Right lung (tissue), 5 donors: Measurements from ENCODE around the gene ATP4A. TPM values are rescaled to one million over a fixed set of nuclear protein-coding genes. Genes with fewer than 3 reads are reported as not detected.

ENCODE experiments used
- DNase-seq, 2 donors: peaks; one replicate each; pipeline ENCODE4 v3.0.0-alpha.2; 2013
- polyA plus RNA-seq, 5 donors: library from polyadenylated mRNA; unstranded; fragments of 120-200 nt; gene quantifications; one replicate each; pipeline versions ENCODE4 v1.2.1 to v1.2.3, GENCODE V29; 2013; ENCODE audit warnings: inconsistent platforms in 1 of 5, low replicate concordance in 1 of 5; ENCODE audit not compliant: insufficient read length in 5 of 5, insufficient read depth in 1 of 5

Gene ATP4A
- polyA plus RNA-seq, 5 donors: not detected

DNA sequence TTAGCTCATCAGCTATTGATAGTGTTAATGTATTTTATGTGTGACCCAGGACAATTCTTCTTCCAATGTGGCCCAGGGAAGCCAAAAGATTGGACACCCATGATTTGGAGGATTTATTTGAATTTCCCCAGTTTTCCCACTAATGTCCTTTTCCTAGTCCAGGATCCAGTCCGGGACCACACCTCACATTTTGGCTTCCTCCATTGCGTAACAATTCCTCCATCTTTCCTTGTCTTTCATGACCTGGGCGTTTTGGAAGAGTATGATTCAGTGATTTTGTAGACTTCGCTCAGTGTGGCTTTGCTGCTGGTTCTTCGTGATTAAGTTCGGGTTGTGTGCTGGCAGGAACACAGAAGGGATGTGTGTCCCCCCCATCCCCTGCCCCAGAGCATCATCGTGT, 3.3 kb upstream of the ATP4A start:
- DNase-seq: no peak

GRCh38 chr19:35565016-35565856, 1.8 kb upstream of the ATP4A start:
- DNase-seq: no peak

GRCh38 chr19:35562776-35563175, 682 bp downstream of the ATP4A start:
- no peak for DNase-seq

DNA sequence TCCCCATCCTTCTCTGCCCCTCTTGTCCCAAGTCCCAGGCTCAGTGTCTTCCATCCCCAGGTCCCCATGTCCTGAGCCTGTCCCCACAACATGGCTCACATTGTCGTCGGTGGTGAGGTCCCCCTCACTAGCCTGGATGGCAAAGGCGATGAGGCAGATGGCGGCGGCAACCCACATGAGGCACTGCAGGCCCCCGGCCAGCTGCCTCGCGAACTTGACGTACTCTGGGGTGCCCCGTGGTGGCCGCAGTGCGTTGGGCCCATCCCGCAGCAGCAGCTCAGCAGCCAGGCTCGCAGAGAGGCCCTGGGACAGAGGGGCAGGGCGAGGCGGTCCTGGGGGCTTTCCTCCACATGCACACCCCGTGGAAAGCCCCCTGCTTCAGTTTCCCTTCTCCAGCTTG, 1.1 kb downstream of the ATP4A start:
- no peak for DNase-seq

DNA sequence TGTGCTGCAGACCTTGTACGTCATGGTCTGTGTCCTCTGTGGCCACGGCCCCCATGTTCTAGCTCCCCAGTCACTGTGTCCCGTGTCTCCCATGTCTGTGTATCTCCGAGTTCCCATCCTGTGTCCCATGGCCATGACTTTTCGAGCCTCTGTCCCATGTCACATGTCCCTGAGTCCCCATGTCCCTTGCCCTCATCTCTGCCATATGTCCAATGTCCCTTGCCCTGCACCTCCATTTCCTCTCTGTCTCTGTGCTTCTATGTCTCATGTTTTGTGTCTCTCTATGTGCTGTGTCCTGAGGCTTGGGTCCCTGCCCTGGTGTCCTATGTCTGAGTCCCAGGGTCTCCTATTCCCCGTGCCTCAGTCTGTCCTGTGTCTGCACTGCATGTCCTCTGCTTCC, 2.0 kb downstream of the ATP4A start:
- DNase-seq: no peak

DNA sequence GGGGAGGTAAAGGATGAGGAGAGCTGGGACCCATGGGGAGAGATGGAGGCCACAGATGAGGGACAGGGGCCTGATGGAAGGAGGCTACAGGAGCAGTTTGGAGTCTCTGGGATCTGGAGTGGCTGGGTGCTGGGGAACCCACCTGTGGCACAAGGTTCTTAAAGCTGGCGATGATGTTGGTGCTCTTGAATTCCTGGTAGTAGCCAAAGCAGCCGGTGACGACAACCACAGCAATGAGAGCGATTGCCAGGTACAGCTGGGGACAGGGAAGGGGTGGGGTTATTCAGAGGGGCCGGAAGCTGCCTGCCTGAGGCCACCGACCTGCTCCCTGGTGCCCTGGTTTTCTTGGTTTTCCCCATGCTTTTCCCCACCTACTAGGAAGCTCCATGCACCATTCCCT, 2.8 kb downstream of the ATP4A start:
- DNase-seq: no peak

- DNase-seq: no peak
Measured at GRCh38 chr19:35560271-35560670, 3.2 kb downstream of the ATP4A start.

- DNase-seq: no peak
Measured at GRCh38 chr19:35559781-35560180, 3.7 kb downstream of the ATP4A start.

- DNase-seq: no peak
Measured at GRCh38 chr19:35559281-35559659, 4.2 kb downstream of the ATP4A start.

- no peak for DNase-seq
Measured at GRCh38 chr19:35558400-35559280, 4.8 kb downstream of the ATP4A start.

DNA sequence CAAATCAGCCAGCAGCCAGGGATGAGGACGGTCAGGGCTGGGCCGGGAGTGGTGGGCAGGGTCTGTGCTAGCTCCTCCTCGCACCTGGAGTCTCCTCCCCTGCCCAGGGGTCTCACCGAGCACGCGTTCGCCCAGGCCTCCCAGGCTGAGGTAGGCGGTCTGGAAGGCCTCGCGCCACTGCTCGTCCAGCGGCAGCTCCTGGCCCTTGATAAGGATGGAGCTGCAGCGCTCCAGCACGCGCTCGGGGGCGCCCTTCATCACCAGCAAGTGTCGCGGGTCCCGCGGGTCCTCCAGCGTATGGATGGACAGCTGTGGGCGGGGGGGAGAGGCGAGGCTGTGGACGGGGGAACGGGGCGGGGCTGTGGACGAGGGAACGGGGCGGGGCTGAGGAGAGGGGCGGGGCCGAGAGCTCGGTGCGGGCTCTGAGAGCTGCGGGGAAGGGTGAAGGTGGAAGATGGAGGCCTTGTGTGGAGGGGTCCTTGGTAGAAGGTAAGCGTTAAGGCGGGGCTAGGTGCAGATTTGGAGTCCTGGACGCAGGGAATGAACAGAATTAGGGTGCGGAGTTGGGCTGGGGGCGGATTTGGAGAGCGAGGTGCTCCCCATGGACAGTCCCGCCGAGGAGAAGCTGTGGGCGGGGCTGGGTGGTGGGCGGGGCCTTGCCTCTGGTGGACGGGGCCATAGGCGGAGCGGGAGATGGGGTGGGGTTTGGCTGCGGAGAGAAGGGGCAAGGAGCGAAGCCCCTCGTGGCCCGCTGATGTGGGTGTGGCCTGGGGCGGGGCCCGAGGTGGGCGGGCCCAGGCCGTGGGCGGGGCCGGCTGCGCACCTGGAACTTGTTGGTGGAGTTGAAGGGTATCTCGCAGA, 5.7 kb downstream of the ATP4A start:
- peak; percentile 20 for DNase-seq

GRCh38 chr19:35556846-35557538, 6.5 kb downstream of the ATP4A start:
- no peak for DNase-seq

GRCh38 chr19:35556025-35556590, 7.3 kb downstream of the ATP4A start:
- no peak for DNase-seq

- DNase-seq: no peak
Measured at GRCh38 chr19:35555301-35556005, 8.0 kb downstream of the ATP4A start.

DNA sequence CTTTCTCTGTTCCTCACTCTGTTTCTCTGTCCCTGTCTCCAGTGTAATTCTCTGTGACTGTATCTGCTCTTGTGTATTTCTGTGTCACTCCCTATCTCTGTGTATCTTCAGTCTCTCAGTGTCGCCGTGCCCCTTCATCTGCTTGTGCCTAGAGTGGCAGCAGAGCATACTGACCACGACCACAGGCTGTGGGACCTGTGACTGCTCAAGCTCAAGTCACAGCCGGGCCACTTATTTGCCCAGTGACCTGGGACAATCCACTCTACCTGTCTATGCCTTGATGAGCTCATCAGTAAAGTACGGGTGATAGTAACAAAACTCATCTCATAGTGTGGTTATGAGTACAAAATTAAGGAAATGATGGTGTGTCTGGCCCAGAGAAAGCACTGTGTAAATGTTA, 9.4 kb downstream of the ATP4A start:
- no peak for DNase-seq

GRCh38 chr19:35553385-35554000, 10.0 kb downstream of the ATP4A start:
- DNase-seq: no peak

GRCh38 chr19:35552534-35553384, 10.7 kb downstream of the ATP4A start:
- no peak for DNase-seq

- DNase-seq: no peak
Measured at GRCh38 chr19:35551091-35551810, 12.2 kb downstream of the ATP4A start.
